MCF 10A (cell line): ENCODE data around the gene DLEC1. TPM values are rescaled to one million over a fixed set of nuclear protein-coding genes. Genes with fewer than 3 reads are reported as not detected.

Source experiments
- BruUV-seq: library from RNA; stranded (reverse); fragments of 400-500 nt; replicated peaks from 2 replicates; lab custom pipeline; 2021; lab: Mats Ljungman, UMichigan
- CTCF ChIA-PET: fragments of 300-600 bp; sonication (Branson Sonifier 250); formaldehyde crosslinking; extraction: SDS; loops from one replicate; lab custom pipeline; 2021; ENCODE audit warnings: antibody characterized with exemption, inconsistent platforms; lab: Yijun Ruan, JAX
- POLR2A ChIA-PET: fragments of 300-600, 350-650 bp; sonication (Branson Sonifier 250); formaldehyde crosslinking; extraction: SDS; loops from one replicate; lab custom pipeline; 2020; ENCODE audit warnings: antibody characterized with exemption, inconsistent platforms; lab: Yijun Ruan, JAX
- DNase-seq: peaks from one replicate; pipeline ENCODE4 v3.0.0-alpha.2; 2018; ENCODE audit not compliant: unreplicated experiment
- H3K27ac Mint-ChIP-seq: one replicate; pipeline ENCODE4 v1.8.0; 2022; ENCODE audit warnings: mild to moderate bottlenecking, low read depth, mixed read lengths; ENCODE audit not compliant: unreplicated experiment
- H3K27me3 Mint-ChIP-seq: one replicate; pipeline ENCODE4 v1.8.0; 2022; ENCODE audit warnings: mixed read lengths; ENCODE audit not compliant: insufficient read depth, unreplicated experiment
- H3K36me3 Mint-ChIP-seq: one replicate; pipeline ENCODE4 v1.8.0; 2022; ENCODE audit warnings: mild to moderate bottlenecking, moderate library complexity, mixed read lengths; ENCODE audit not compliant: insufficient read depth, unreplicated experiment
- H3K4me1 Mint-ChIP-seq: one replicate; pipeline ENCODE4 v1.8.0; 2022; ENCODE audit warnings: mixed read lengths; ENCODE audit not compliant: insufficient read depth, unreplicated experiment
- H3K4me3 Mint-ChIP-seq: one replicate; pipeline ENCODE4 v1.8.0; 2022; ENCODE audit warnings: mild to moderate bottlenecking, moderate library complexity, mixed read lengths; ENCODE audit not compliant: unreplicated experiment
- H3K9me3 Mint-ChIP-seq: one replicate; pipeline ENCODE4 v1.8.0; 2022; ENCODE audit warnings: mixed read lengths; ENCODE audit not compliant: unreplicated experiment
- CTCF ChIP-seq: fragments of 200-600 bp; IDR thresholded peaks from one replicate; pipeline ENCODE4 v1.8.0; 2022; ENCODE audit warnings: antibody characterized with exemption, mild to moderate bottlenecking; ENCODE audit not compliant: unreplicated experiment
- intact Hi-C: fragments of 100-400 bp; cut with micrococcal nuclease; formaldehyde crosslinking; loops from 2 replicates; pipeline ENCODE4 v1.14.1; 2022
- total RNA-seq: library from RNA; stranded (reverse); gene quantifications from 2 replicates; pipeline ENCODE4 v1.2.3, GENCODE V29; 2022

Gene DLEC1
- total RNA-seq, 1 experiment from 2014 or later, result 1.3 TPM

GRCh38 chr3:38016410-38016809 lies 22.6 kb upstream of the DLEC1 start:
- CTCF ChIA-PET, result interaction anchor here (0.7 to 4.7 kb wide), 3 partner anchors 12 to 110 kb away, joined by 3 to 38 read pairs (median 3); no protein-coding TSS in a partner anchor
- Mint-ChIP-seq H3K27me3 (no peaks in the 10 kb centered on the region), H3K36me3 (no peaks in the 10 kb centered on the region), H3K4me3 (no peak overlapping the region), H3K9me3 (no peaks in the 10 kb centered on the region), H3K4me1 (no peaks in the 10 kb centered on the region), H3K27ac (no peak overlapping the region)
- no peak for TF ChIP-seq CTCF
- no TSS peak for BruUV-seq
- POLR2A ChIA-PET, result interaction anchor here (0.6 kb wide), 1 partner anchor 436 kb away, joined by 3 read pairs; no protein-coding TSS in a partner anchor
- intact Hi-C loops, result no loop called here
- DNase-seq, result no peak

GRCh38 chr3:38016847-38017444 lies 22.1 kb upstream of the DLEC1 start:
- H3K27me3 Mint-ChIP-seq, result no peaks in the 10 kb centered on the region
- H3K36me3 Mint-ChIP-seq, result no peaks in the 10 kb centered on the region
- no peak for TF ChIP-seq CTCF
- no peak overlapping the region for H3K4me3 Mint-ChIP-seq
- H3K9me3 Mint-ChIP-seq, result no peaks in the 10 kb centered on the region
- no TSS peak for BruUV-seq
- no peak for DNase-seq
- H3K27ac Mint-ChIP-seq, result no peak overlapping the region
- H3K4me1 Mint-ChIP-seq, result no peaks in the 10 kb centered on the region
- POLR2A ChIA-PET, result no interaction called here
- intact Hi-C loops, result no loop called here
- CTCF ChIA-PET, result interaction anchor here (0.7 to 4.7 kb wide), 2 partner anchors 12 to 109 kb away, joined by 3 to 38 read pairs; no protein-coding TSS in a partner anchor

DNA sequence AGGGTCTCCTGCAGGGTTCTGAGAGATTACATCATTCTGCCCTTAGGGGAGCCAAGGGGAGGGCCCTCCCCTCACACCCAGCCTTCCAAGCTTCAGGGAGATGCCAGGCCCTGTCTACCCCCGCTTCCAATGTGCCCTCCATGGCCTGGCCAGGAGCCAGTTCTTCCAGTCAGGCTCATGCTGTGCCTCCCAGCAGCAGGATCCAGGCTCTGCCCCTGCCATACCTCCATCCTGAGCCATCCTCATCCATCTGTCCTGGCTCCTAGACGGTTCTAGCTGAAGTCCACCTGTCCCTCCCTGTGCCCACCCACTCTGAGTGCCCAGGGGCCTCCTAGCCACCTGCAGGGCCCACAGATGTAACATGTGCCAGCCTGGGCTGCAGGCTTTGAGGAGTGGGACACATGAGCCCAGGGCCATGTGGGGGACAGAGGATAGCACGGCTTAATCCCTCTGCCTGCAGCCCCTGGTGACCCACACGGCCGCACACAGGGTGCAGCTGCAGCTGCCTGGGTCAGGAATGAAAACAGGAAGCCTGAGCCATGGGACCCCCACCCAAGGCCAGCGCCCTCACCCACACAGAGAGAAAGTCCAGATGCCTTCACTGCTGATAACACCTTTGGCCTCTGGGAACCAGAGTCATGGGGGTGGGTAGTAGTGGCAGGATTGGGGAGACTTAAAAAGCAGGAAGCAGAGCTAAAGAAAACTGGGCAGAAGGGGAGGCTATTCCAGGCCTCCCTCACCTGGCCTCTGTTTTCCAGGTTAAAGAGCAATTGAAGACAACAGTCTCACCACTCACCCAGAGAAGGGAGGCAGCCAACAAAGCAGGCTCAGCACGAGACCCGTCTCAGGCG lies 21.3 kb upstream of the DLEC1 start:
- ChIA-PET POLR2A (interaction anchor here (0.6 kb wide), 1 partner anchor 131 kb away, joined by 4 read pairs; no protein-coding TSS in a partner anchor), CTCF (interaction anchor here (0.6 kb wide), 1 partner anchor 21 kb away, joined by 3 read pairs; the partner anchor contains the start of gene DLEC1)
- Mint-ChIP-seq H3K27ac (no peak overlapping the region), H3K9me3 (no peaks in the 10 kb centered on the region), H3K4me1 (no peaks in the 10 kb centered on the region), H3K27me3 (no peaks in the 10 kb centered on the region), H3K4me3 (no peak overlapping the region), H3K36me3 (no peaks in the 10 kb centered on the region)
- TF ChIP-seq CTCF, result no peak
- DNase-seq, result no peak
- intact Hi-C loops, result no loop called here
- BruUV-seq, result no TSS peak
